ENCODE data around the gene SHMT1.
"Not testable (repeated sequence)": the region's sequence is repeated elsewhere in the genome, so short reads cannot be mapped to it uniquely, and the experiment has no call there.

The SHMT1 gene

DNA sequence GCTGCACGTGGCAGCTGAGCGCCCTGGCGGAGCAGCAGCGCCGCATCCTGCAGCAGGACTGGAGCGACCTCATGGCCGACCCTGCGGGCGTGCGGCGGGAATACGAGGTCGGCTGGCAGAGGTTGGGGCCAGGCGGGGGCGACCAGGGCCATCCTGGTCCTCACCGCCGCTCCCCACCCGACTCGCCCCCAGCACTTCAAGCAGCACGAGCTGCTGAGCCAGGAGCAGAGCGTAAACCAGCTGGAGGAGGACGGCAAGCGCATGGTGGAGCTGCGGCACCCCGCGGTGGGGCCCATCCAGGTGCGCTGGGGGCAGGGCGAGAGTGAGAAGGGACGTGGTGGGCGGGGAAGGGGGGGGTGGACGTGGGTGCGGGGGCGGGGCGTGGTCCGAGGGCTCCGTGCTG, 19.7 kb upstream of the SHMT1 start:
- H3K9me3 ChIP-seq (ENCODE audit: insufficient read depth, low read depth, low read length), result not testable (repeated sequence)

DNA sequence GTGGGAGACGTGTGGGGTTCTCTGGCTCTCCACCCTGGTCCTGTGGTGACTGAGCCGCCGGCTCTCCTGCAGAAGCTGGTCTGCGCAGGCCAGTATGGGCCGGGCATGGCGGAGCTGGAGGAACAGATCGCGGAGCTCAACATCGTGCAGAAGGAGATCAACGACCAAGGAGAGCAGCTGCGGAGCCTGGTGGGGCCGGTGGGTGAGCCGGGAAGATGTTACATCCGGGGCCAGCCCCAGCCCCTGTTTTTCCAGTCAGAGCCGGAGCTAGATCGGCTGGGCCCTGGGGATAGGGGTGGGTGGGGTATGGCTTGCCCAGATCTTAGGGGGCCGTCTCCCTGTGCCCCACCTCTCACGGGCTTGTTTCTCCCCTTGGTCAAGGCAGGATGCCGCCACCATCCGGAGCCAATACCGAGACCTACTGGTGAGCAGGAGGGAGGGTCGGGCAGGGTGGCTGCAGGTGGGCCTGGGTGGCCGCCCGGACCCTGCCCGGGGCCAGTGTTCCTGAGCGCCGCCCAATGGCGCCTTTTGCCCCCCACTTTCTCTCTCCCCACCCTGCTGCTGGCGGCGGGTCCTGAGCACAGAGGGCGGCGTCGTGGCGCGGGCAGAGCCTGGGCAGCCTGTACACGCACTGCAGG, 19.2 kb upstream of the SHMT1 start:
- Histone ChIP-seq H3K9ac (ENCODE audit: low read depth, low read length, poor library complexity, severe bottlenecking) (no peak overlapping the region), H3K4me3 (ENCODE audit: low read length, poor library complexity, severe bottlenecking) (no peak overlapping the region), H3K9me2 (replicated peaks; ENCODE audit: low read depth, low read length) (no peaks in the 10 kb centered on the region), H3F3A (ENCODE audit: low read depth) (no peaks in the 10 kb centered on the region), H3K27me3 (ENCODE audit: insufficient read depth, low read length, poor library complexity, severe bottlenecking) (no peaks in the 10 kb centered on the region), H3K79me2 (ENCODE audit: insufficient read depth, low read length) (no peaks in the 10 kb centered on the region), H3K9me3 (ENCODE audit: insufficient read depth, low read depth, low read length) (no peaks in the 10 kb centered on the region), H3K4me2 (ENCODE audit: low read depth, low read length, poor library complexity, severe bottlenecking) (no peak overlapping the region), H4K20me1 (ENCODE audit: insufficient read depth, low read length, poor library complexity, severe bottlenecking) (no peaks in the 10 kb centered on the region), H2AFZ (ENCODE audit: low read length) (no peak overlapping the region), H3K4me1 (ENCODE audit: insufficient read depth, low read length, poor library complexity, severe bottlenecking) (peaks cover 4% of the 10 kb centered on the region), H3K36me3 (ENCODE audit: insufficient read depth, low read length) (no peaks in the 10 kb centered on the region)
- no peak for TF ChIP-seq EZH2phosphoT487 (IDR thresholded peaks at IDR 0.05; ENCODE audit: borderline replicate concordance)

More for the DNA sequence above, 19.7 kb upstream of the SHMT1 start:
- H3F3A ChIP-seq (ENCODE audit: low read depth); H2AFZ ChIP-seq (ENCODE audit: low read length); H3K4me3 ChIP-seq (ENCODE audit: low read length, poor library complexity, severe bottlenecking); H3K79me2 ChIP-seq (ENCODE audit: insufficient read depth, low read length); H3K4me1 ChIP-seq (ENCODE audit: insufficient read depth, low read length, poor library complexity, severe bottlenecking); H3K36me3 ChIP-seq (ENCODE audit: insufficient read depth, low read length); H4K20me1 ChIP-seq (ENCODE audit: insufficient read depth, low read length, poor library complexity, severe bottlenecking); H3K27me3 ChIP-seq (ENCODE audit: insufficient read depth, low read length, poor library complexity, severe bottlenecking); H3K9ac ChIP-seq (ENCODE audit: low read depth, low read length, poor library complexity, severe bottlenecking); H3K9me2 ChIP-seq (replicated peaks; ENCODE audit: low read depth, low read length); H3K4me2 ChIP-seq (ENCODE audit: low read depth, low read length, poor library complexity, severe bottlenecking): not testable (repeated sequence)

DNA sequence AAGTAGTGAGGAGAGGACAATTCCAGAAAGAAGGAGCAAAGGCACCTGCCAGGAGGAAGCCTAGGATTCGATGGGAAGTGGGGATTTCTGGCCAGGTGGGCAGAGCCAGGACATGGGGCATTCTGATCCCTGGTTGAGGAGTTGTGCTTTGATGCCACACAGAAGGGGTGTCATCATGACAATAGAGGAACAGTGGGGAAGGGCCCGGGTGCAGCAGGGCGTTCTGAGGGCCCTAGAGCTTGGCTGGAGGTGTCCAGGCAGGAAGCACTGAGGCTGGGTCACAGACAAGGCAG, 18.5 kb upstream of the SHMT1 start:
- H3K4me3 ChIP-seq (ENCODE audit: low read length, poor library complexity, severe bottlenecking), result no peak overlapping the region
- no peak overlapping the region for H3K4me2 ChIP-seq (ENCODE audit: low read depth, low read length, poor library complexity, severe bottlenecking)
- H3K27me3 ChIP-seq (ENCODE audit: insufficient read depth, low read length, poor library complexity, severe bottlenecking), result no peaks in the 10 kb centered on the region
- H3K9me2 ChIP-seq (replicated peaks; ENCODE audit: low read depth, low read length), result no peaks in the 10 kb centered on the region
- no peak for TF ChIP-seq EZH2phosphoT487 (IDR thresholded peaks at IDR 0.05; ENCODE audit: borderline replicate concordance)
- TF ChIP-seq, protein P1, sequence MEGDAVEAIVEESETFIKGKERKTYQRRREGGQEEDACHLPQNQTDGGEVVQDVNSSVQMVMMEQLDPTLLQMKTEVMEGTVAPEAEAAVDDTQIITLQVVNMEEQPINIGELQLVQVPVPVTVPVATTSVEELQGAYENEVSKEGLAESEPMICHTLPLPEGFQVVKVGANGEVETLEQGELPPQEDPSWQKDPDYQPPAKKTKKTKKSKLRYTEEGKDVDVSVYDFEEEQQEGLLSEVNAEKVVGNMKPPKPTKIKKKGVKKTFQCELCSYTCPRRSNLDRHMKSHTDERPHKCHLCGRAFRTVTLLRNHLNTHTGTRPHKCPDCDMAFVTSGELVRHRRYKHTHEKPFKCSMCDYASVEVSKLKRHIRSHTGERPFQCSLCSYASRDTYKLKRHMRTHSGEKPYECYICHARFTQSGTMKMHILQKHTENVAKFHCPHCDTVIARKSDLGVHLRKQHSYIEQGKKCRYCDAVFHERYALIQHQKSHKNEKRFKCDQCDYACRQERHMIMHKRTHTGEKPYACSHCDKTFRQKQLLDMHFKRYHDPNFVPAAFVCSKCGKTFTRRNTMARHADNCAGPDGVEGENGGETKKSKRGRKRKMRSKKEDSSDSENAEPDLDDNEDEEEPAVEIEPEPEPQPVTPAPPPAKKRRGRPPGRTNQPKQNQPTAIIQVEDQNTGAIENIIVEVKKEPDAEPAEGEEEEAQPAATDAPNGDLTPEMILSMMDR (conservative IDR thresholded peaks at IDR 0.05; ENCODE audit: low read length), result no peak
- H3K4me1 ChIP-seq (ENCODE audit: insufficient read depth, low read length, poor library complexity, severe bottlenecking), result peaks cover 7% of the 10 kb centered on the region
- no peak overlapping the region for H3K9ac ChIP-seq (ENCODE audit: low read depth, low read length, poor library complexity, severe bottlenecking)
- H3K36me3 ChIP-seq (ENCODE audit: insufficient read depth, low read length), result no peaks in the 10 kb centered on the region
- H2AFZ ChIP-seq (ENCODE audit: low read length), result no peak overlapping the region
- H3K79me2 ChIP-seq (ENCODE audit: insufficient read depth, low read length), result no peaks in the 10 kb centered on the region
- no peaks in the 10 kb centered on the region for H4K20me1 ChIP-seq (ENCODE audit: insufficient read depth, low read length, poor library complexity, severe bottlenecking)
- no peaks in the 10 kb centered on the region for H3K9me3 ChIP-seq (ENCODE audit: insufficient read depth, low read depth, low read length)
- no peaks in the 10 kb centered on the region for H3F3A ChIP-seq (ENCODE audit: low read depth)

DNA sequence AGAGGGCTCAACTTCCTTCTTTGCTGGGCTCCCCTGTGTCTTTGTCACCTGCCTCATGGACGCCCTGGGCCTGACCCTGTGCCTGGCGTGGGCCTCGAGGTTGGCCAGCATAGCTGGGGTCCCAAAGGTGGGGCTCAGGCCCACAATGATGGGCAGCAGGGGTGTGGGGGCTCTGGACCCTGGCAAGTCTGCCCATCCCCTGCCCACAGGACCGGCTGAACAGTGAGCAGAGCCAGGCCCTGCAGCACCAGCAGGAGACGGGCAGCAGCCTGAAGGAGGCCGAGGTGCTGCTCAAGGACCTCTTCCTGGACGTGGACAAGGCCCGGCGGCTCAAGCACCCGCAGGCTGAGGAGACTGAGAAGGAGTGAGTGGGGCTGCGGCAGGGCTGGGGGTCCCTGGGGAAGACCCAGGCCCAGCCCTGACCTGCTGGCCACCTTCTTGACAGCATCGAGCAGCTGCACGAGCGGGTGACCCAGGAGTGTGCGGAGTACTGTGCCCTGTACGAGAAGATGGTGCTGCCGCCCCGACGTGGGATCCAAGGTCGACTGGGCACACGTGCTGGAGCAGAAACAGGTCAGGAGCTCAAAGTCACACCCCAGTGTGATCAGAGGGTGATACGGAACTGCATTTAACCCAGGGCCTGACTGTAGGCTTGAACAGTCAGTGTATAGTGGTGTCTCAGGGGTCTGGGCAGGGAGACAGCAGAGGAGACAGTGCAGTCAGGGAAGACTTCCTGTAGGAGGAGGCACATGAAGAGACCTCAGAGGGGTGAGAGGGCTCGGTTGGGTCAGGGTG, 18.0 kb upstream of the SHMT1 start:
- no peaks in the 10 kb centered on the region for H3K79me2 ChIP-seq (ENCODE audit: insufficient read depth, low read length)
- no peaks in the 10 kb centered on the region for H3K27me3 ChIP-seq (ENCODE audit: insufficient read depth, low read length, poor library complexity, severe bottlenecking)
- H3K36me3 ChIP-seq (ENCODE audit: insufficient read depth, low read length), result no peaks in the 10 kb centered on the region
- no peak for TF ChIP-seq EZH2phosphoT487 (IDR thresholded peaks at IDR 0.05; ENCODE audit: borderline replicate concordance)
- TF ChIP-seq, protein P1 (conservative IDR thresholded peaks at IDR 0.05; ENCODE audit: low read length), result no peak
- no peaks in the 10 kb centered on the region for H3K9me3 ChIP-seq (ENCODE audit: insufficient read depth, low read depth, low read length)
- H3K9me2 ChIP-seq (replicated peaks; ENCODE audit: low read depth, low read length), result no peaks in the 10 kb centered on the region
- no peak overlapping the region for H3K9ac ChIP-seq (ENCODE audit: low read depth, low read length, poor library complexity, severe bottlenecking)
- H3K4me1 ChIP-seq (ENCODE audit: insufficient read depth, low read length, poor library complexity, severe bottlenecking), result peaks cover 7% of the 10 kb centered on the region
- H2AFZ ChIP-seq (ENCODE audit: low read length), result no peak overlapping the region
- H4K20me1 ChIP-seq (ENCODE audit: insufficient read depth, low read length, poor library complexity, severe bottlenecking), result no peaks in the 10 kb centered on the region
- no peak overlapping the region for H3K4me2 ChIP-seq (ENCODE audit: low read depth, low read length, poor library complexity, severe bottlenecking)
- no peaks in the 10 kb centered on the region for H3F3A ChIP-seq (ENCODE audit: low read depth)
- H3K4me3 ChIP-seq (ENCODE audit: low read length, poor library complexity, severe bottlenecking), result no peak overlapping the region
